Stimulated activated CD8-positive, alpha-beta memory T cell treated with anti-CD3 and anti-CD28 coated beads, Interleukin-12 subunit alpha, Interleukin-12 subunit beta, amount 100 ng/mL, for 4 hours (primary cell): Measurements from ENCODE around the gene SLC6A3.
"Not testable (repeated sequence)": the region's sequence is repeated elsewhere in the genome, so short reads cannot be mapped to it uniquely, and the experiment has no call there.

ENCODE experiments used
- DNase-seq: peaks from one replicate; pipeline ENCODE4 v3.0.0-alpha.2; 2020; ENCODE audit warnings: low read depth

SLC6A3 gene

DNA sequence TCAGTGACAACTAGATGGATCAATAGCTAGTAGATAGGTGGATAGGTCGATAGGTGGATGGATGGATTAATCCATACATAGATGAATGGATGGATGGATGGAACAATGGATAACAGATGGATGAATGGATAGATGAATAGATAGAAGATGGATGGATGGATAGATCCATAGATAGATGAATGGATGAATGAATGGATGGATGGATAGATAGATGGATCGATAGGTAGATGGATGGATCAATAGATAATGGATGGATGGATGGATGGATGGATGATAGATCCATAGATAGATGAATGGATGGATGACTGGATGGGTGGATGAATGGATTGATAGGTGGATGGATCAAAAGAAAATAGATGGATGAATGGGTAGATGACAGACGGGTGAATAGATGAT is 5.1 kb downstream of the SLC6A3 start:
- DNase-seq, result no peak

GRCh38 chr5:1439388-1440097 is 5.7 kb downstream of the SLC6A3 start:
- no peak for DNase-seq

GRCh38 chr5:1438871-1439270 is 6.4 kb downstream of the SLC6A3 start:
- no peak for DNase-seq

GRCh38 chr5:1437876-1438559 is 7.2 kb downstream of the SLC6A3 start:
- DNase-seq, result no peak

GRCh38 chr5:1437226-1437829 is 7.9 kb downstream of the SLC6A3 start:
- no peak for DNase-seq

GRCh38 chr5:1436681-1437080 is 8.6 kb downstream of the SLC6A3 start:
- no peak for DNase-seq

DNA sequence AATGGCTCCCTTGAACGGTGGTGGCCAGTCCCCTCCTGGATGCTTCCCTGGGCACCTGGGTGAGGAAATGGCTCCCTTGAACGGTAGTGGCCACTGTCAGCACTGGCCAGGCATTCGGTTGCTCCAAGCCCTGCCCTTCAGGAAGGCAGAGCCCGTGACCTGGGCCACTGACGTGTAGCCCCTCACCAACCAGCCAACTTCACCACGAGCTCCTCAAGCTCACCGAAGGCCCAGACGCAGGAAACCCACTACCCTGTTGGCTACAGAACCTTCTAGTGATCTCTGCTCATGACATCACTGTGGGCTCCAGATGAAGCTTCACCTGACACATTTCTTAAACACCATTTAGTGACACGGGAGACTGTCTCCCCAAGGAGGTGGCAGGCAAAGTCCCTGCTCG is 9.2 kb downstream of the SLC6A3 start:
- no peak for DNase-seq

DNA sequence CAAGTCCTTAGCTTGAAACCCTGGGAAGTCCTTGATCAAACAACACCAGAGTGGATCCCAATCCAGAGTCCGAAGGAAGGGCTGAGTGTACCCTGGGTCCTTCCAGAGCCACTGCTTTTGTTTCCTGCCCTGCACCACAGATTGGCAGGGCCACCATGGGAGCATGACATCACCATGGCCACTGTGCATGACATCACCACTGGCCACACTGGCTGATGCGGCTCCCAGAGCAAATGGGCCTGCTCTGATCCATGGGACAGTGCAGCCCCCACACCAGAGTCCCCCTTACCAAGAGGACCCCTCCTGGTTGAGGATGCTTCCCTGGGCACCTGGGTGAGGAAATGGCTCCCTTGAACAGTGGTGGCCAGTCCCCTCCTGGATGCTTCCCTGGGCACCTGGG is 9.9 kb downstream of the SLC6A3 start:
- DNase-seq, result no peak

GRCh38 chr5:1432296-1432695 is 12.9 kb downstream of the SLC6A3 start:
- no peak for DNase-seq

DNA sequence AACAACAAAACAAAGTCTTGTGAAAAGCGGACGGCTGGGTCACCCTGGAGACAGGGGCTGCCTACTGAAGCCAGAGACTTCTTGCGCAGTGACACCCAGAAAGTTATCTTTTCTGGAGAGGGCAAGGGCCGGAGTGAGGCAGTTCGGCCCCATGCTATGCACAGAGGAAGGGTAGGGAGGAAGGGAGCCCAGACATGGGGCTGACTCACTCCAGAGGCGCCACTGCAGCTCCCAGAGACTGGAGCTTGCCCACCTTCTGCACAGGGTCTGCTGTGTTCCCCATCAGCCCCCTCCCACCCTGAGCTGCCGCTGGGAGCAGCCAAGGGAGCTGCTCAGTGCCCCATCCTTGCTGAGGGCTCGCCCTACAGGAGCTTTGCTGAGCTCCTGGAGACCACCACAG is 13.3 kb downstream of the SLC6A3 start:
- no peak for DNase-seq

- no peak for DNase-seq
Observed at GRCh38 chr5:1431021-1431811, 14.0 kb downstream of the SLC6A3 start.

- no peak for DNase-seq
Observed at GRCh38 chr5:1430121-1430795, 15.0 kb downstream of the SLC6A3 start.

- DNase-seq, result no peak
Observed at GRCh38 chr5:1429496-1429895, 15.7 kb downstream of the SLC6A3 start.

DNA sequence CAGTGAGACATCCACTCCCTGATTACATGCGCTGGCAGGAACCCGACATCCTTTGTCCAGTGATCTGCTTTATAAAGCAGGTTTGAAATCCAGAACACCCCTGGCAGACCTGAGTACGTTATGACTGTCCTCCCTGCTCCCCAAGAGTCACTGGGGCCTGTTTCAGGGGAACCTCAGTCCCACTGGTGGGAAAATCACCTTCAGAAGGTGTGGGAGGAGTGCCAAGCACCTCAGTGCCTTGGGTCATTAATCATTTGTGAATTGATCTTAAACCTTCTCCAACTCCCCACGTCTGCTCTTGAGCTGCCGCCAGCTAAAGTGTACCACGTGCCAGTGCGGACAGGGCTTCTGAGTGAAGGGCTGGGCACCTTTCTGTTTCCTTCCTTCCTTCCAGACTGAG is 16.2 kb downstream of the SLC6A3 start:
- DNase-seq, result no peak

DNA sequence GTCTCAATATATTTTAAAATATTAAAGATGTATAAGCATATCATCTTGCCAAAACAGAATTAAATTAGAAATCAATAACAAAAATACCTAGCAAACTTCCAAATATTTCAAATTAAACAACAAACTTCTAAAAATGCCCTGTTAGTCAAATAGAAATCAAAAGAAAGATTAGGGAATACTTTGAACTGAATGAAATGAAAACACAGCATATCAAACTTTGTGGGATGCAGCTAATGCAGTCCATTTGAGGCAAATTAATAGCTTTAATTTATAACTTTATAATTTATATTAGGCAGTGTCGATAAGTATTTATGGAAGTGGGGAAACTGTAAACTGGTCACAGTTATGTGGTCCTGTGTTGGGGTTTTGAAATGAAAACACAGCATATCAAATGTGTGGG is 17.1 kb downstream of the SLC6A3 start:
- no peak for DNase-seq

GRCh38 chr5:1424716-1425115 is 20.5 kb downstream of the SLC6A3 start:
- no peak for DNase-seq

DNA sequence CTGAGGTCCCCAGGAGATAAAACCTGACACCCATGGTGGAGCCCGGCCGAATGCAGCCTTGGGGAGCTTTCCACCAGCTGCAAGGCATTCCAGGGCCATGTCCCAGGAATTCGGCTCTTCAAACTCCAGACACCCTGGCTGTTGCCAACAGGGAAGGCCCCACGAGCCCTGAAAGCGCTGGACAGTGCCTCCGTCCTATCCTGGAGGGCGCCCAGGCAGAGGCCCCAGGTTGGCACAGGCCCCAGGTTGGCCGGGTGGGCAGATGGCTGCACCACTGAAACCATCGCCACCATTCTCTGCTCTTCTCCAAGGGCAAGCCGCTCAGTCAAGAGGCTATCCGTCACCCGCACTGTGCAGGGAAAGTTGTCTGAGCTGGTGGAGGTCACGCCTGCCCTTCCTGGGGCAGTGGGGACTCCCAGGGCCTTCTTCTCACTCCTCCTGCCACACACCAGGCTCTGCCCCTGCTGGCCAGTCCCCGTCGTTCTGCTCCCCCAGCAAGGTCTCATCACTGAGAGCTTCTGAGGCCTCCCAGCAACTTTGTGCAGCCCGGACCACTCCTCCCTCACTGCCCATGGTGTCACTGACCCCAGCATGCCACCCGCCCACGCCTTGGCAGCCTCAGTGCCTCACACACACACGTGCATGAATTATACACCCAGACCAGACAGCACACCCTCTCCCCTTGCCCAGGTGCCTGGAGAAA is 21.2 kb downstream of the SLC6A3 start:
- DNase-seq, result no peak

DNA sequence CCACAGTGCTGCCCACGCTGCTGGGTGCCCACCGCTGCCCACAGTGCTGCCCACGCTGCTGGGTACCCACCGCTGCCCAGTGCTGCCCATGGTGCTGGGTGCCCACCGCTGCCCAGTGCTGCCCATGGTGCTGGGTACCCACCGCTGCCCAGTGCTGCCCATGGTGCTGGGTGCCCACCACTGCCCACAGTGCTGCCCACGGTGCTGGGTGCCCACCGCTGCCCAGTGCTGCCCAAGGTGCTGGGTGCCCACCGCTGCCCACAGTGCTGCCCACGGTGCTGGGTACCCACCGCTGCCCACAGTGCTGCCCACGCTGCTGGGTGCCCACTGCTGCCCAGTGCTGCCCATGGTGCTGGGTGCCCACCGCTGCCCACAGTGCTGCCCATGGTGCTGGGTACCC is 22.7 kb downstream of the SLC6A3 start:
- not testable (repeated sequence) for DNase-seq

- DNase-seq, result no peak
Observed at GRCh38 chr5:1421521-1422341, 23.5 kb downstream of the SLC6A3 start.
